HepG2 (cell line): Measurements from ENCODE around the gene MTNR1A. TPM values are rescaled to one million over a fixed set of nuclear protein-coding genes. Genes with fewer than 3 reads are reported as not detected.

Source experiments
- ATAD3A ChIP-seq: sonication (generic); formaldehyde crosslinking; IDR thresholded peaks from 2 replicates; pipeline ENCODE4 v1.4.0; 2020; ENCODE audit warnings: missing genetic modification reagents
- DDIT3 ChIP-seq: sonication (generic); formaldehyde crosslinking; IDR thresholded peaks from 2 replicates; pipeline ENCODE4 v1.4.0; 2020; ENCODE audit warnings: mild to moderate bottlenecking, missing genetic modification reagents
- GABPB1 ChIP-seq: IDR thresholded peaks from 2 replicates; pipeline ENCODE4 v1.6.1; 2016; ENCODE audit warnings: mild to moderate bottlenecking, missing genetic modification reagents, moderate library complexity, missing compliant biosample characterization
- HNRNPUL1 ChIP-seq: fragments of 200-400 bp; formaldehyde crosslinking; IDR thresholded peaks from 2 replicates; pipeline ENCODE4 v1.6.1; 2017; ENCODE audit warnings: low read depth, mild to moderate bottlenecking, low read length, moderate library complexity
- HOXA9 ChIP-seq: sonication (generic); formaldehyde crosslinking; IDR thresholded peaks from 2 replicates; pipeline ENCODE4 v1.8.1; 2022; ENCODE audit warnings: missing genetic modification reagents, mild to moderate bottlenecking, moderate library complexity, borderline replicate concordance
- KDM3A ChIP-seq: IDR thresholded peaks from 2 replicates; pipeline ENCODE4 v1.6.1; 2018; ENCODE audit warnings: low read depth, missing compliant biosample characterization
- MED8 ChIP-seq: sonication (generic); formaldehyde crosslinking; IDR thresholded peaks from 2 replicates; pipeline ENCODE4 v1.8.1; 2023; ENCODE audit warnings: mild to moderate bottlenecking, missing genetic modification reagents; ENCODE audit not compliant: insufficient replicate concordance
- MEIS2 ChIP-seq: sonication (generic); formaldehyde crosslinking; IDR thresholded peaks from 2 replicates; pipeline ENCODE4 v1.9.0; 2021; ENCODE audit warnings: mild to moderate bottlenecking, missing genetic modification reagents
- NFYB ChIP-seq: sonication (generic); formaldehyde crosslinking; IDR thresholded peaks from 2 replicates; pipeline ENCODE4 v1.4.0; 2020; ENCODE audit warnings: missing genetic modification reagents
- PPARG ChIP-seq: conservative IDR thresholded peaks from 2 replicates; pipeline ENCODE4 v1.6.1; 2016; ENCODE audit warnings: missing biosample characterization, missing genetic modification reagents
- RAD21 ChIP-seq: fragments of 450-650 bp; formaldehyde crosslinking; IDR thresholded peaks from 2 replicates; pipeline ENCODE4 v1.5.0; 2020; ENCODE audit warnings: mild to moderate bottlenecking
- TCF7 ChIP-seq: sonication (generic); IDR thresholded peaks from 2 replicates; pipeline ENCODE4 v1.6.1; 2016; ENCODE audit warnings: antibody characterized with exemption, low read depth
- ZFP1 ChIP-seq: IDR thresholded peaks from 2 replicates; pipeline ENCODE4 v1.6.1; 2016
- ZMYM3 ChIP-seq: sonication (generic); formaldehyde crosslinking; IDR thresholded peaks from 2 replicates; pipeline ENCODE4 v1.5.1; 2020; ENCODE audit warnings: mild to moderate bottlenecking, missing genetic modification reagents
- ZNF256 ChIP-seq: sonication (generic); formaldehyde crosslinking; conservative IDR thresholded peaks from 2 replicates; pipeline ENCODE4 v1.4.0; 2020; ENCODE audit warnings: missing genetic modification reagents
- ZNF275 ChIP-seq: sonication (generic); formaldehyde crosslinking; IDR thresholded peaks from 2 replicates; pipeline ENCODE4 v1.8.0; 2022; ENCODE audit warnings: missing genetic modification reagents, mild to moderate bottlenecking, inconsistent platforms, borderline replicate concordance
- ZNF362 ChIP-seq: sonication (generic); formaldehyde crosslinking; IDR thresholded peaks from 2 replicates; pipeline ENCODE4 v1.4.0; 2020; ENCODE audit warnings: missing genetic modification reagents, mild to moderate bottlenecking, borderline replicate concordance
- ZNF44 ChIP-seq: sonication (generic); formaldehyde crosslinking; IDR thresholded peaks from 2 replicates; pipeline ENCODE4 v1.5.1; 2020; ENCODE audit warnings: mild to moderate bottlenecking, missing genetic modification reagents
- ZNF572 ChIP-seq: sonication (generic); formaldehyde crosslinking; IDR thresholded peaks from 2 replicates; pipeline ENCODE4 v1.5.1; 2020; ENCODE audit warnings: mild to moderate bottlenecking, missing genetic modification reagents
- ZNF619 ChIP-seq: sonication (generic); formaldehyde crosslinking; IDR thresholded peaks from 2 replicates; pipeline ENCODE4 v1.4.0; 2020; ENCODE audit warnings: mild to moderate bottlenecking, missing genetic modification reagents
- ZNF652 ChIP-seq: IDR thresholded peaks from 2 replicates; pipeline ENCODE4 v1.6.1; 2016; ENCODE audit warnings: low read depth, borderline replicate concordance
- ZNF777 ChIP-seq: sonication (generic); formaldehyde crosslinking; IDR thresholded peaks from 2 replicates; pipeline ENCODE4 v1.4.0; 2020; ENCODE audit warnings: missing genetic modification reagents
- ZZZ3 ChIP-seq: sonication (generic); formaldehyde crosslinking; IDR thresholded peaks from 2 replicates; pipeline ENCODE4 v1.4.0; 2020; ENCODE audit warnings: missing genetic modification reagents, mild to moderate bottlenecking, borderline replicate concordance
- polyA plus RNA-seq, 8 experiments: library from polyadenylated mRNA; depleted of rRNA in 3 of 8; stranded (reverse) in 7 of 8; unstranded in 1 of 8; fragments of >200 nt; fragmentation: Illumina TruSeq in 4 of 8; extraction: Trizol in 4 of 8; gene quantifications; 2 replicates each; pipeline versions ENCODE4 v1.2.1 to v1.2.3, GENCODE V29; 2011 to 2016; ENCODE audit warnings: low read depth in 4 of 8, missing spikeins in 1 of 8, mixed read lengths in 1 of 8; ENCODE audit not compliant: insufficient read depth in 1 of 8
- total RNA-seq, 5 experiments: library from RNA; depleted of rRNA; stranded (reverse); fragments of >200 nt; fragmentation: Illumina TruSeq; extraction: Trizol; gene quantifications; 2 replicates each; pipeline ENCODE4 v1.2.3, GENCODE V29; 2016; ENCODE audit warnings: low read depth in 1 of 5
- TF ChIP-seq, protein P1 (sequence below): sonication (generic); formaldehyde crosslinking; IDR thresholded peaks from 2 replicates; pipeline ENCODE4 v1.4.0; 2020; ENCODE audit warnings: missing genetic modification reagents
- TF ChIP-seq, protein P2 (sequence below): sonication (generic); formaldehyde crosslinking; IDR thresholded peaks from 2 replicates; pipeline ENCODE4 v1.4.0; 2020; ENCODE audit warnings: missing genetic modification reagents, mild to moderate bottlenecking, borderline replicate concordance

MTNR1A gene
- total and polyA plus RNA-seq, 2 of the 13 experiments (the other 11 are each of a cell fraction or from before 2014, with no cell fraction given): not detected

GRCh38 chr4:186554914-186555827, at the start of gene MTNR1A (continued):
- no peak for TF ChIP-seq ZNF362 (CRISPR knock-in tag)
- no peak for TF ChIP-seq ZZZ3 (CRISPR knock-in tag)
- TF ChIP-seq MEIS2 (CRISPR knock-in tag): 0 out of 2 replicates have a peak, but pooled peaks have one; percentile 53
- TF ChIP-seq KDM3A (CRISPR knock-in tag): no peak
- TF ChIP-seq NFYB (CRISPR knock-in tag): no peak
- no peak for TF ChIP-seq ATAD3A
- no peak for TF ChIP-seq HNRNPUL1
- peak; percentile 42; the same call in 1 of the 2 replicates for TF ChIP-seq ZNF777
- TF ChIP-seq ZFP1 (CRISPR knock-in tag): no peak
- no peak for TF ChIP-seq GABPB1
- TF ChIP-seq PPARG (CRISPR knock-in tag): no peak
- TF ChIP-seq RAD21 (CRISPR knock-in tag): peak; percentile 68
- TF ChIP-seq TCF7: no peak
- no peak for TF ChIP-seq ZNF619 (CRISPR knock-in tag)
- TF ChIP-seq ZNF572: no peak
- no peak for TF ChIP-seq ZNF275
- TF ChIP-seq MED8 (CRISPR knock-in tag): no peak
- no peak for TF ChIP-seq HOXA9 (CRISPR knock-in tag)
- TF ChIP-seq, protein P1, sequence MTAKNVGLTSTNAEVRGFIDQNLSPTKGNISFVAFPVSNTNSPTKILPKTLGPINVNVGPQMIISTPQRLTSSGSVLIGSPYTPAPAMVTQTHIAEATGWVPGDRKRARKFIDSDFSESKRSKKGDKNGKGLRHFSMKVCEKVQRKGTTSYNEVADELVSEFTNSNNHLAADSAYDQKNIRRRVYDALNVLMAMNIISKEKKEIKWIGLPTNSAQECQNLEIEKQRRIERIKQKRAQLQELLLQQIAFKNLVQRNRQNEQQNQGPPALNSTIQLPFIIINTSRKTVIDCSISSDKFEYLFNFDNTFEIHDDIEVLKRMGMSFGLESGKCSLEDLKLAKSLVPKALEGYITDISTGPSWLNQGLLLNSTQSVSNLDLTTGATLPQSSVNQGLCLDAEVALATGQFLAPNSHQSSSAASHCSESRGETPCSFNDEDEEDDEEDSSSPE (CRISPR knock-in tag): no peak
- no peak for TF ChIP-seq ZMYM3
- TF ChIP-seq ZNF44: no peak
- TF ChIP-seq DDIT3 (CRISPR knock-in tag): no peak
- TF ChIP-seq, protein P2, sequence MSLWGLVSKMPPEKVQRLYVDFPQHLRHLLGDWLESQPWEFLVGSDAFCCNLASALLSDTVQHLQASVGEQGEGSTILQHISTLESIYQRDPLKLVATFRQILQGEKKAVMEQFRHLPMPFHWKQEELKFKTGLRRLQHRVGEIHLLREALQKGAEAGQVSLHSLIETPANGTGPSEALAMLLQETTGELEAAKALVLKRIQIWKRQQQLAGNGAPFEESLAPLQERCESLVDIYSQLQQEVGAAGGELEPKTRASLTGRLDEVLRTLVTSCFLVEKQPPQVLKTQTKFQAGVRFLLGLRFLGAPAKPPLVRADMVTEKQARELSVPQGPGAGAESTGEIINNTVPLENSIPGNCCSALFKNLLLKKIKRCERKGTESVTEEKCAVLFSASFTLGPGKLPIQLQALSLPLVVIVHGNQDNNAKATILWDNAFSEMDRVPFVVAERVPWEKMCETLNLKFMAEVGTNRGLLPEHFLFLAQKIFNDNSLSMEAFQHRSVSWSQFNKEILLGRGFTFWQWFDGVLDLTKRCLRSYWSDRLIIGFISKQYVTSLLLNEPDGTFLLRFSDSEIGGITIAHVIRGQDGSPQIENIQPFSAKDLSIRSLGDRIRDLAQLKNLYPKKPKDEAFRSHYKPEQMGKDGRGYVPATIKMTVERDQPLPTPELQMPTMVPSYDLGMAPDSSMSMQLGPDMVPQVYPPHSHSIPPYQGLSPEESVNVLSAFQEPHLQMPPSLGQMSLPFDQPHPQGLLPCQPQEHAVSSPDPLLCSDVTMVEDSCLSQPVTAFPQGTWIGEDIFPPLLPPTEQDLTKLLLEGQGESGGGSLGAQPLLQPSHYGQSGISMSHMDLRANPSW: no peak
- no peak for TF ChIP-seq ZNF256
- no peak for TF ChIP-seq ZNF652 (CRISPR knock-in tag)
